Ramos (cell line): ENCODE data around the gene STK11.

ENCODE experiments used
- in situ Hi-C: fragments of 300-500 bp; cut with MboI; formaldehyde crosslinking; loops from one replicate; pipeline ENCODE4 v1.14.3; 2022; ENCODE audit warnings: low sequenced_read_pairs; ENCODE audit not compliant: unreplicated experiment

Gene STK11

DNA sequence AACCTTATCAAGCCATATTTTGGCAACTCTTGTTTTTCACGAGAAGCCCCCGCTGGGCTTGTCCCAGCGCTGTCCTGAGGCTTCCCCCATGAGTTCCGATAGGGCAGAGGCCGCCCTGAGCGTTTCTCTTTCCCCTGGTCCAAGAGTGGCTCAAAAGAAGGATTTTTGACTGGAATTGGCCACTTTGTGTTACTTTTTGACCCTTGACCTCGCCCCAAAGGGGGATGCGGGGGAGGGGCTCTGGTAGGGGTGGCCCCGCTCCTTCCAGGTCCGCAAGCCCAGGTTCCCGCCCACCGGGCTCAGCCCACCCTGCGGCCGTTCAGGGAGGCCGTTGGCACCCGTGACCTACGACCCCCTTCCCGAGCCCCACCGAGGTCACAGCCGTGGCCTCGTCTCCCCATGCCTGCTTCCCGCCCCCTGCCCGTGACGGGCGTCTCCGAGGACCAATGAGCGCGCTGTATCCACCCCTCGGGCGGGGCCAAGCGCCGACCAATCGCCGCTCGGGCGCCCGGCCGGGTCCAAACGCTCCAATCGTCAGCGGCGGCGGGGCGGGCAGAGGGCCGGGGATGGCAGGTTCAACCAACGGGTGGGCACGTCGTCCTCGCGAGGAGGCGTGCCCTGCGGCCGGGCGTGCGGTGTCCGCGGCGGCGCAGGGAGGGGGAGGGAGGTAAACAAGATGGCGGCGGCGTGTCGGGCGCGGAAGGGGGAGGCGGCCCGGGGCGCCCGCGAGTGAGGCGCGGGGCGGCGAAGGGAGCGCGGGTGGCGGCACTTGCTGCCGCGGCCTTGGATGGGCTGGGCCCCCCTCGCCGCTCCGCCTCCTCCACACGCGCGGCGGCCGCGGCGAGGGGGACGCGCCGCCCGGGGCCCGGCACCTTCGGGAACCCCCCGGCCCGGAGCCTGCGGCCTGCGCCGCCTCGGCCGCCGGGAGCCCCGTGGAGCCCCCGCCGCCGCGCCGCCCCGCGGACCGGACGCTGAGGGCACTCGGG is at the start of gene STK11:
TSS of gene STK11 (plus strand) at position 665 of the 986 bp plus-strand sequence. CDS start 1,136 bp downstream, outside the sequence.
- in situ Hi-C loops, result no loop called here

GRCh38 chr19:1156305-1156801 is 49.2 kb upstream of the STK11 start:
- in situ Hi-C loops, result no loop called here

DNA sequence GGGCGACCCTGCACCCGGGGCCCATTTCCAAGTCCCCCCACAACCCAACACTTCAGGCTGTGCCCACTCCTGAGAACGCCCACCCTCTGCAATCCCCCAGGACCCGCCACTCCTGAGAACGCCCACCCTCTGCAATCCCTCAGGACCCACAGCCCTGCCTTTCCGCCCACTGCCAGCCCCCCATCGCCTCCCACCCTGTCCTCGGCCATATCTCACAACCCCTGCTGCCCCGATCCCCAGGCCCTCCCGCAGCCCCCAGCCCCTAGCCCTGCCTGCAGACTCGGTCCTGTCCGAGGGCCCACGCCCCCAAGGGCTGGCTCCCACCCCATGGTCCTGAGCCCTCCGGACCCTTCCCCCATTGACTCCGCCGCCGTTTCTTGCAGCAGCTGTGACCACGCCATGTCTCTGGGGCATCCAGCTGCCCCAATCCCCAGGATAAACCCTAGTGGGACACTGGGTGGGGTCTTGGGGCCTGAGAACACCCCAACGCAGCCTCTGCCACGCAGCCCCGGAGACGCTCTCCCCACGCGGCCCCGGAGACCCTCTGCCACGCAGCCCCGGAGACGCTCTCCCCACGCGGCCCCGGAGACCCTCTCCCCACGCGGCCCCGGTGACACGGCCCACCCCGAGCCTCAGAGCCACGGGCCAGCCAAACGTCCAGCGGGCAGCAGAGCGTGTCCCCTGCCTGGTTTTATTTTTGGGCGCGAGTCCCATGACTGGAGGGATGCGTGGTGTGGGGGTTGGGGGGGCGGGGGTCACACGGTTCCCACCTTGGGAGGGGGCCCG is 48.6 kb upstream of the STK11 start:
- in situ Hi-C loops, result no loop called here

DNA sequence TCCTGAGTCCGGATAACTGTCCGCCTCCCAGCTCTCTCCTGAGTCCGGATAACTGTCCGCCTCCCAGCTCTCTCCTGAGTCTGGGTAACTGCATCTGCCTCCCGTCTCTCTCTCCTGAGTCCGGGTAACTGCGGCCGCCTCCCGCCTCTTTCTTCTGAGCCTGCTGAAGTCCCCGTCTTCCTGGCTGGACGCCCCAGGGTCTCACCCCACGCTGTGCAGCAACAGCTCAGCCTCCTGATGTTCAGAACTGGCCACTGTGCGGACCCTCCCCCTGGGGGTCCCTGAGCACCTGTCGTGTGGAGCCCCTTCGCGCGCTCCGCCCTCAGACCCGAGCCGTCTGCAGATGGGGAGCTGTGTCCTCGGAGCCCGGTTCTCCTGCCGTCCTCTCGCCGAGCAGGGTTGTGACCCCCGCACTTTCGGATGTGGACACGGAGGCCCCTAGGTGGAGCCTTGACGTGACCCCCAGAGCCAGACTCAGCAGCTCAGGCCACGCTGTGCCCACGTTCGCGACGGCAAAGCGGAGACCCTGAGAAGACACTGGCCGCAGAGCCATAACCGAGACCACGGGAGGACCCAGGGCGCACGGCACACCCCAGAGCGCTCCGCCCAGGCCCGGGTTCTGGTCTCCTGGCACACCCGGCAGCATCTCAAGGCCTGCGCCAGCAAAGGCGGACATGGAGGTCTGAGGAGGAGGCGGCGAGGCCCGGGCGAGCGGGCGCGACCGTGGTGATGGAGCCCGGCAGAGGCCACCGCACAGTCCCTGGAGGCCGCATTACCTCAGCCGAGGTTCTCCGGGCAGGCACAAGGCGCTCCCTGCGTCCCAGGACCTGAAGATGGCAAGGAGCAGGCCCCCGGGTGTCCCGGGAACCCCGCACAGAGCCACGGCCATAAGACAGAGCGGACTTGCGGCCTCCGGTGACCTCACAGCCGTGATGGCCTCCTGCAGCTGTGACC is 47.4 kb upstream of the STK11 start:
- in situ Hi-C loops, result no loop called here

DNA sequence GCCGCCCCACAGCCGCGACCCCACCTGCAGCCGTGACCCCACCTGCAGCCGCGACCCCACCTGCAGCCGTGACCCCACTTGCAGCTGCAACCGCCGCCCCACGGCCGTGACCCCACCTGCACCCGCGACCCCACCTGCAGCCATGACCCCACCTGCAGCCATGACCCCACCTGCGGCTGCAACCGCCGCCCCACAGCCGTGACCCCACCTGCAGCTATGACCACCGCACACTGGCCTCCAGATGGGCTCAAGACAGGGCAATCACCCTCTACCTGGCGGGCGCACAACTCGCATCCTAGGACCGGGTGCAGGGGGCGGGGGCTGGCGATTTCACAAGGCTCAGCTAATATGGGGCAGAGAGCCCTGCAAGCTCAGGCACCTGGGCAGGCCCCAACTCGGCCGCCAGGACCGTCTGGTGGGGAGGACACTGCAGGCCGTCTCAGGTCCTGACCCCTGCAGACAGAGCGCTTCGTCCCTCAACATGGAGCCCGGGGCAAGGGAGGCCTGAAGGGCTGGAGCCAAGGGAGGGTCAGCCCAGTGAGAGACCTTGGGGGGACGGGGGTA is 46.6 kb upstream of the STK11 start:
- in situ Hi-C loops, result no loop called here

DNA sequence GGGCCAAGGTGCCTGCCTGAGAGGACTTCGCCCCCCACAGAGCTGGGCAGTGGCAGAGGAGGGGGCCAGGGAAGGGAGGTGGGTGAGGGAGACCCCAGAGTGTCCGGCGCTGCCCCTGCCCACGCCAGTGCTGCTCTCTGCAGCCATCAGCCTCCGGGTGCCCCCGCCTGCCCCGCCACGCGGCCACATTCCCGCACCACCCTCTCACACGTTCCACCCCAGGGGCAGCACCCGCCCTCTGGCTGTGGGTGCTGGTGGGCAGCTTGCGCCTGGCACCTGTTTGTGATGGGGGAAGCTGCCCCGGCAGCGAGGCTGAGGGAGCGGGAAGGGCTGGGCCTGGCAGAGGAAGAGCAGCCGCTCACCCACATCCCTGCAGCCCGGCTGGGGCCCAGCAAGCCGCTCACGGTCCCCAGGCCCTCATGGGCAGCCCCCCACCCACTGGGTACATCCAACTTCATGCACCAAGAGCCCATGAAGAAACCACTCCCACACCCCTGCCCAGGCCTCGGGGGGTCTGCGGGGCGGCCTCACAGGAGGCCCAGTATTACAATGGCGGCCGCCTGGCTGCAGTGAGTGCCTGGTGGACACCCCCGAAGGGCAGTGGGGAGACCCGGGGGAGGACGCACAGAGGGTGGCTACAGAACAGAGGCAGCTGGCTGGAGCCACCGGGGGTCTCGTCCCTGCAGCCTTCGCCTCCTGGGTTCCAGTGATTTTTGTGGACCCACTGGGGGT is 45.5 kb upstream of the STK11 start:
- in situ Hi-C loops, result no loop called here

DNA sequence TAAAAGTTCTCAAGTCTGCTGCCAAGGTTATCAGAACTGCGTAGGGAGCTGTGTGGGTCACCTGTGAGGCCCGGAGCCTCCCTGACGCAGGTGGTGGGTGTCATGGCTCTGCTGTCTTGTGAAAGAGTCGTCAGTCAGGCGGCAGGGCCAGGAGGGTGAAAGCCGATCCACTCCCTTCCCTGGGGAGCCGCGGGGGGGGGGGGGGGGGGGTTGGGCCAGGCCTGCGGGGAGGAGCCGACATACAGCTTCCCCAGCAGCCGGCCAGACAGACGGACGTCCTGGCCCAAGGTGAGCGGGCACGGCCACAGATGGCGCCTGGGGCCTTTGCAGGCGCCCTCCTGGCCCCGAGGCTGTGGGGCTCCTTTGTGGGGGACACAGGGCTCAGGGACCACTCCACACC is 43.9 kb upstream of the STK11 start:
- in situ Hi-C loops, result no loop called here

DNA sequence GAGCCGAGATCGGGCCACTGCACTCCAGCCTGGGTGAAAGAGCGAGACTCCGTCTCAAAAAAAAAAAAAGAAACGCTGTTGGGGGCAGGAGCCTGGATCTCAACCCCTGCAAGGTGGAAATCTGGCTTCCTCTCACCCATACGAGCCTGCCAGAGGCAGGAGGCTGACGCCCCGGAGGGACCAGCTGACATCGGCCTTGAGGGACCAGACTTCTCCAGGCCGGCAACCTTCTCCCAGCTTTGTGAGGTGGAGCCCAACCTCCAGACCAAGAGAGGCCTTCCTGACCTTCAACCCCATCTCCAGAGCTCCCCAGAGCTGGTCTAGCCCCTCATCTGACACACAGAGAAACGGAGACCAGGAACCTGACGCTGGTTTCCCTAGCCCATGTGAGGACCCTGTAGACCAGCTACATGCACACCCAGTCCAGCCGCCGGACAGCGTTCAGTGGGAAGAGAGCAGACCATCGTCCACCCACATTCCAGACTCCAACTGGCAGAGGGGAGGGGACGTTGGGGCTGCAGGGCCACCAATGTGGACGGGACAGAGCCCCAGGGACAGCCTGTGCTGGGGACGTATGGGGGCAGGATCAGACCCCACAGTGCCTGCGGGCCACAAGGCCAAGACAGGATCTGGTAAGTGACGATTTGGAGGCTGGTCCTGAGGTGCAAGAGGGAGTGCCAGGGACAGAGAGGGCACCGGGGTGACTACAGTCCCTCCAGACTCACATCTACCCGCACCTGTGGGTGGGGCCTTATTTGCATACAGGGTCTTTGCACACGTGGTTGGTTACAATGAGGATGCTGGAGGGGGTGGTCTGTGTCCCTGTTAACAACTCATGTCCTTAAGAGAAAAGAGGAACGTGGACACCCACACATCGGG is 42.9 kb upstream of the STK11 start:
- in situ Hi-C loops, result no loop called here

- in situ Hi-C loops, result no loop called here
Observed at GRCh38 chr19:1163283-1163933, 42.2 kb upstream of the STK11 start.

DNA sequence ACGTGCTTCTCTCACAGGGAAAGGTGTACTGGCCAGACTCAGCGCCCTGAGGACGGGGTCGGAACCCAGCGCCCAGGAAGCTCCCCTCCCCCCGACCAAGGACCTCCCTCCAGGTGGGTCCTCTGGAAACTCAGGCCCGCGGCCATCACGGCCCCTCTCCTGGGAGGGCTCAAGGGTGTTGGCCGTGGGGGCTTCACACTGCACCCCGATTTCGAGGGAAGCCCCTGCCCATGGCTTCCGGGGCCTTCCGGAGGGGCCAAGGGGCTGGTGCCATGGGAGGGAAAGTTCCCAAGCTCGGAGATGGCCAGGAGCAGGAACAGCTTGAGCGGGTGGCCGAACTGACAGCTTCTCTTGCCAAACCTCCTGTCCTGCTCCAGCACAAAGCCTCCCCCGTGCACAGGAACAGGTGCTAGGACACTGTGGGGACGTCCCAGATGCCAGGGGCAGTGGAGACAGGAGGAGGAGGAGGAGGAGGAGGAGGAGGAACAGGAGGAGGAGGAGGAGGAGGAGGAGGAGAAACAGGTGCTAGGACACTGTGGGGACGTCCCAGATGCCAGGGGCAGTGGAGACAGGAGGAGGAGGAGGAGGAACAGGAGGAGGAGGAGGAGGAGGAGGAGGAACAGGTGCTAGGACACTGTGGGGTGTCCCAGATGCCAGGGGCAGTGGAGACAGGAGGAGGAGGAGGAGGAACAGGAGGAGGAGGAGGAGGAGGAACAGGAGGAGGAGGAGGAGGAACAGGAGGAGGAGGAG is 41.5 kb upstream of the STK11 start:
- in situ Hi-C loops, result no loop called here

GRCh38 chr19:1164684-1165531 is 40.7 kb upstream of the STK11 start:
- in situ Hi-C loops, result no loop called here

DNA sequence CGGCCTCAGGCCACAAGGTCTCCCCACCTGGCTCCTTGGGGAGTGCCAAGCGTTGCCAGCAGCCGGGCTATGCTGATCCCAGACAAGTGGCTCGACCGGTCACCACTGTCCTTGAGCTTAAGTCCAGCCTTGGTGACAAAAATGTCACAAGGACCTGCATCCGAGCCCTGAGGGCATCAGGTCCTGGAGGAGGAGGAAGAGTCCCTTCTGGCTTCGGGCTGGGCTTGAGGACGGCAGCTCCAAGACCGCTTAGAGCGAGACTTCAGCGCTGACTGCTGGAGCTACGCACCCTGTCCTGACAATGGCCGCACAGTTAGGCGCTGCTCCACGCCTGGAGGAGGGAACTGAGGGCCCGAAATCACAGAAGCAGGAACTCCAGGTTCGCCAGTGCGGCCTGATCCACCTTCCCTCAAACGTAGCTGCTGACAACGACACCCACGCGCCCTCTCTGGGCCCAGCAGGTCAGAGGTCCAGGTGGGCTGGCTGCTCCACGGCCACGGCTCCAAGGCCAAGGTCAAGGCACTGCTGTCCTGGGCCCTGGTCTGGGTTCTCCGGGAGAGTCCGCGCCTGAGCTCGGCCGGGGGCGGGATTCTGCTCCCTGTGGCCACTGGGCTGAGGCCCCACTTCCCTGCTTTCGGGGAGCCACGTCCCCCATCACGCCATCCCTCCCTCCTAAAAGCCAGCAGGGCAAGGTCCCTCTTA is 38.6 kb upstream of the STK11 start:
- in situ Hi-C loops, result no loop called here

GRCh38 chr19:1167687-1168571 is 37.6 kb upstream of the STK11 start:
- in situ Hi-C loops, result no loop called here
